GM23338 (cell line): ENCODE measurements around the gene ANXA6. TPM values are rescaled to one million over a fixed set of nuclear protein-coding genes. Genes with fewer than 3 reads are reported as not detected.

Experiments used
- ATAC-seq: fragments of 200-7000 bp; cut with Tn5 transposase; 3 replicates; pipeline ENCODE4 v1.9.1; 2020
- DNase-seq: peaks from one replicate; pipeline ENCODE4 v3.0.0-alpha.2; 2015; ENCODE audit warnings: low spot score
- H2AFZ ChIP-seq: fragments of 200-600 bp; sonication (generic); 2 replicates; pipeline ENCODE4 v1.8.0; 2016; ENCODE audit warnings: antibody characterized with exemption, mild to moderate bottlenecking, moderate library complexity
- H3F3A ChIP-seq: fragments of 200-600 bp; sonication (generic); replicated peaks from 2 replicates; pipeline ENCODE4 v1.8.0; 2017; ENCODE audit warnings: antibody characterized with exemption, mixed run types, low read depth
- H3K27ac ChIP-seq: fragments of 200-600 bp; sonication (generic); 2 replicates; pipeline ENCODE4 v1.6.1; 2016; ENCODE audit warnings: low read depth
- H3K27me3 ChIP-seq: fragments of 200-600 bp; sonication (generic); 2 replicates; pipeline ENCODE4 v1.8.0; 2016; ENCODE audit warnings: mild to moderate bottlenecking, mixed run types, moderate library complexity; ENCODE audit not compliant: insufficient read depth
- H3K36me3 ChIP-seq: fragments of 200-600 bp; sonication (generic); 2 replicates; pipeline ENCODE4 v1.8.0; 2016; ENCODE audit warnings: mild to moderate bottlenecking; ENCODE audit not compliant: insufficient read depth
- H3K4me1 ChIP-seq: fragments of 200-600 bp; sonication (generic); 2 replicates; pipeline ENCODE4 v1.8.0; 2016; ENCODE audit warnings: mild to moderate bottlenecking, moderate library complexity; ENCODE audit not compliant: insufficient read depth
- H3K4me2 ChIP-seq: fragments of 200-600 bp; sonication (generic); 2 replicates; pipeline ENCODE4 v1.7.1; 2017; ENCODE audit warnings: mixed run types
- H3K4me3 ChIP-seq: fragments of 200-600 bp; sonication (generic); 2 replicates; pipeline ENCODE4 v1.6.1; 2016; ENCODE audit warnings: mixed run types
- H3K79me2 ChIP-seq: fragments of 200-600 bp; sonication (generic); replicated peaks from 2 replicates; pipeline ENCODE4 v1.8.0; 2017; ENCODE audit warnings: mild to moderate bottlenecking; ENCODE audit not compliant: insufficient read depth
- H3K9me2 ChIP-seq: fragments of 200-600 bp; sonication (generic); 2 replicates; pipeline ENCODE4 v1.8.0; 2017; ENCODE audit not compliant: insufficient read depth
- H4K20me1 ChIP-seq: fragments of 200-600 bp; sonication (generic); replicated peaks from 2 replicates; pipeline ENCODE4 v1.8.0; 2017; ENCODE audit warnings: mild to moderate bottlenecking; ENCODE audit not compliant: insufficient read depth
- H3K27ac Mint-ChIP-seq: 2 replicates; pipeline ENCODE4 v1.8.0; 2020; ENCODE audit warnings: inconsistent platforms, mild to moderate bottlenecking, moderate library complexity, mixed read lengths
- H3K27me3 Mint-ChIP-seq: 3 replicates; pipeline ENCODE4 v1.8.0; 2022; ENCODE audit warnings: low read depth, mild to moderate bottlenecking, moderate library complexity, mixed read lengths, inconsistent platforms; ENCODE audit not compliant: insufficient read depth, poor library complexity
- H3K36me3 Mint-ChIP-seq: 3 replicates; pipeline ENCODE4 v1.8.0; 2021; ENCODE audit warnings: low read depth, mild to moderate bottlenecking, inconsistent platforms, moderate library complexity, mixed read lengths
- H3K4me1 Mint-ChIP-seq: 3 replicates; pipeline ENCODE4 v1.8.0; 2020; ENCODE audit warnings: mild to moderate bottlenecking, inconsistent platforms, mixed read lengths
- H3K4me3 Mint-ChIP-seq: 3 replicates; pipeline ENCODE4 v1.8.0; 2021; ENCODE audit warnings: moderate library complexity, mild to moderate bottlenecking, inconsistent platforms, mixed read lengths
- H3K9me3 Mint-ChIP-seq: 3 replicates; pipeline ENCODE4 v1.8.0; 2020; ENCODE audit warnings: moderate library complexity, mild to moderate bottlenecking, inconsistent platforms, mixed read lengths
- CREB1 ChIP-seq: fragments of 250-450 bp; sonication (Bioruptor Pico); IDR thresholded peaks from 2 replicates; pipeline ENCODE4 v1.5.0; 2020; ENCODE audit warnings: low read depth, mild to moderate bottlenecking, moderate library complexity
- EZH2 ChIP-seq: fragments of 200-600 bp; sonication (generic); IDR thresholded peaks from one replicate; pipeline ENCODE4 v1.8.0; 2017; ENCODE audit warnings: antibody characterized with exemption, mild to moderate bottlenecking, low read depth; ENCODE audit not compliant: unreplicated experiment
- EZH2phosphoT487 ChIP-seq: fragments of 200-600 bp; sonication (generic); IDR thresholded peaks from one replicate; pipeline ENCODE4 v1.8.1; 2018; ENCODE audit warnings: antibody characterized with exemption; ENCODE audit not compliant: unreplicated experiment
- JUNB ChIP-seq: IDR thresholded peaks from one replicate; pipeline ENCODE4 v1.6.1; 2016; ENCODE audit warnings: antibody characterized with exemption; ENCODE audit not compliant: unreplicated experiment
- NANOG ChIP-seq: IDR thresholded peaks from 2 replicates; pipeline ENCODE4 v1.6.1; 2016; ENCODE audit warnings: antibody characterized with exemption, borderline replicate concordance
- POLR2AphosphoS5 ChIP-seq: IDR thresholded peaks from 2 replicates; pipeline ENCODE4 v1.6.1; 2016; ENCODE audit warnings: antibody characterized with exemption, low read depth
- polyA plus RNA-seq: library from polyadenylated mRNA; unstranded; fragments of >200 nt; fragmentation: Nextera tagmentation; extraction: Ambion mirVana; gene quantifications from 2 replicates; pipeline ENCODE4 v1.2.1, GENCODE V29; 2016
- total RNA-seq: library from RNA; depleted of rRNA; stranded (reverse); fragments of >200 nt; shearing (Covaris generic); gene quantifications from 2 replicates; pipeline ENCODE4 v1.2.3, GENCODE V29; 2014
- TF ChIP-seq, protein P1 (sequence below), 2 experiments: fragments of 200-600 bp in 1 of 2; sonication (generic) in 1 of 2; conservative IDR thresholded peaks; 2 replicates each; pipeline versions ENCODE4 v1.5.1 to v1.6.1; 2016 to 2017; ENCODE audit warnings: antibody characterized with exemption in 2 of 2, low read depth in 2 of 2, mild to moderate bottlenecking in 2 of 2, moderate library complexity in 1 of 2
- TF ChIP-seq, protein P2 (sequence below): fragments of 250-450 bp; sonication (Bioruptor Pico); IDR thresholded peaks from 2 replicates; pipeline ENCODE4 v1.5.0; 2020; ENCODE audit warnings: mild to moderate bottlenecking, moderate library complexity
- TF ChIP-seq, protein P3 (sequence below): IDR thresholded peaks from one replicate; pipeline ENCODE4 v1.6.1; 2018; ENCODE audit warnings: antibody characterized with exemption; ENCODE audit not compliant: unreplicated experiment

Gene ANXA6
- total and polyA plus RNA-seq, 2 experiments from 2014 or later = 26.5 to 110 TPM

DNA sequence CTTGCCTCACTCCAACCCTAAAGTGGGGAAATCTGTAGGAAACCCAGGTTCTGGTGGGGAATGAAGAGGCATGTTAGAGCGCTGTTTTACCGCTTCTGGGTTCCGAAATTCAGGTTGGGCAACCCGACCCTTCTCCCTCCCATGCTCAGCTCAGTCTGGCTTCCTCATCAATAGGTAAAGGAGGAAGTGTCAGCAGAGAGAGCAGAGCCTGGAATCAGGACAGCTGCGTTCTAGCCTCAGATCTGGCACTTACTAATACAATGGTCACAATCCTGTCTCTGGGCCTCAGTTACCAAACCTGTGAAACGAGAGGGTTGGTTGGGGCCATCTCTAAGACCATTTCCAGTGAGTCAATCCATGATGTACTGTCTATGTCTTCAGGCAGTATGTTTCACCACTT lies 60.5 kb downstream of the ANXA6 start:
- DNase-seq = no peak
- Histone ChIP-seq H3K9me2 (no peaks in the 10 kb centered on the region), H3K79me2 (no peaks in the 10 kb centered on the region), H3K27ac (no peak overlapping the region), H3F3A (no peaks in the 10 kb centered on the region), H3K27me3 (no peaks in the 10 kb centered on the region), H3K4me1 (0 out of 2 replicates have a peak, but pooled peaks cover 6% of the 10 kb centered on the region), H3K4me2 (no peak overlapping the region), H3K36me3 (no peaks in the 10 kb centered on the region), H2AFZ (no peak overlapping the region), H4K20me1 (no peaks in the 10 kb centered on the region), H3K4me3 (no peak overlapping the region)
- no peaks in the 10 kb centered on the region; the same call in 2 of the 3 replicates for H3K36me3 Mint-ChIP-seq
- H3K9me3 Mint-ChIP-seq = no peaks in the 10 kb centered on the region; the same call in 2 of the 3 replicates
- no peak for ATAC-seq
- H3K27ac Mint-ChIP-seq = no peak overlapping the region
- peaks cover 3% of the 10 kb centered on the region for H3K27me3 Mint-ChIP-seq
- H3K4me3 Mint-ChIP-seq = no peak overlapping the region
- TF ChIP-seq EZH2 = no peak
- TF ChIP-seq, protein P1, sequence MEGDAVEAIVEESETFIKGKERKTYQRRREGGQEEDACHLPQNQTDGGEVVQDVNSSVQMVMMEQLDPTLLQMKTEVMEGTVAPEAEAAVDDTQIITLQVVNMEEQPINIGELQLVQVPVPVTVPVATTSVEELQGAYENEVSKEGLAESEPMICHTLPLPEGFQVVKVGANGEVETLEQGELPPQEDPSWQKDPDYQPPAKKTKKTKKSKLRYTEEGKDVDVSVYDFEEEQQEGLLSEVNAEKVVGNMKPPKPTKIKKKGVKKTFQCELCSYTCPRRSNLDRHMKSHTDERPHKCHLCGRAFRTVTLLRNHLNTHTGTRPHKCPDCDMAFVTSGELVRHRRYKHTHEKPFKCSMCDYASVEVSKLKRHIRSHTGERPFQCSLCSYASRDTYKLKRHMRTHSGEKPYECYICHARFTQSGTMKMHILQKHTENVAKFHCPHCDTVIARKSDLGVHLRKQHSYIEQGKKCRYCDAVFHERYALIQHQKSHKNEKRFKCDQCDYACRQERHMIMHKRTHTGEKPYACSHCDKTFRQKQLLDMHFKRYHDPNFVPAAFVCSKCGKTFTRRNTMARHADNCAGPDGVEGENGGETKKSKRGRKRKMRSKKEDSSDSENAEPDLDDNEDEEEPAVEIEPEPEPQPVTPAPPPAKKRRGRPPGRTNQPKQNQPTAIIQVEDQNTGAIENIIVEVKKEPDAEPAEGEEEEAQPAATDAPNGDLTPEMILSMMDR (conservative IDR thresholded peaks at IDR 0.05; ENCODE audit: low read depth in 2 of 2) = no peak
- TF ChIP-seq, protein P2, sequence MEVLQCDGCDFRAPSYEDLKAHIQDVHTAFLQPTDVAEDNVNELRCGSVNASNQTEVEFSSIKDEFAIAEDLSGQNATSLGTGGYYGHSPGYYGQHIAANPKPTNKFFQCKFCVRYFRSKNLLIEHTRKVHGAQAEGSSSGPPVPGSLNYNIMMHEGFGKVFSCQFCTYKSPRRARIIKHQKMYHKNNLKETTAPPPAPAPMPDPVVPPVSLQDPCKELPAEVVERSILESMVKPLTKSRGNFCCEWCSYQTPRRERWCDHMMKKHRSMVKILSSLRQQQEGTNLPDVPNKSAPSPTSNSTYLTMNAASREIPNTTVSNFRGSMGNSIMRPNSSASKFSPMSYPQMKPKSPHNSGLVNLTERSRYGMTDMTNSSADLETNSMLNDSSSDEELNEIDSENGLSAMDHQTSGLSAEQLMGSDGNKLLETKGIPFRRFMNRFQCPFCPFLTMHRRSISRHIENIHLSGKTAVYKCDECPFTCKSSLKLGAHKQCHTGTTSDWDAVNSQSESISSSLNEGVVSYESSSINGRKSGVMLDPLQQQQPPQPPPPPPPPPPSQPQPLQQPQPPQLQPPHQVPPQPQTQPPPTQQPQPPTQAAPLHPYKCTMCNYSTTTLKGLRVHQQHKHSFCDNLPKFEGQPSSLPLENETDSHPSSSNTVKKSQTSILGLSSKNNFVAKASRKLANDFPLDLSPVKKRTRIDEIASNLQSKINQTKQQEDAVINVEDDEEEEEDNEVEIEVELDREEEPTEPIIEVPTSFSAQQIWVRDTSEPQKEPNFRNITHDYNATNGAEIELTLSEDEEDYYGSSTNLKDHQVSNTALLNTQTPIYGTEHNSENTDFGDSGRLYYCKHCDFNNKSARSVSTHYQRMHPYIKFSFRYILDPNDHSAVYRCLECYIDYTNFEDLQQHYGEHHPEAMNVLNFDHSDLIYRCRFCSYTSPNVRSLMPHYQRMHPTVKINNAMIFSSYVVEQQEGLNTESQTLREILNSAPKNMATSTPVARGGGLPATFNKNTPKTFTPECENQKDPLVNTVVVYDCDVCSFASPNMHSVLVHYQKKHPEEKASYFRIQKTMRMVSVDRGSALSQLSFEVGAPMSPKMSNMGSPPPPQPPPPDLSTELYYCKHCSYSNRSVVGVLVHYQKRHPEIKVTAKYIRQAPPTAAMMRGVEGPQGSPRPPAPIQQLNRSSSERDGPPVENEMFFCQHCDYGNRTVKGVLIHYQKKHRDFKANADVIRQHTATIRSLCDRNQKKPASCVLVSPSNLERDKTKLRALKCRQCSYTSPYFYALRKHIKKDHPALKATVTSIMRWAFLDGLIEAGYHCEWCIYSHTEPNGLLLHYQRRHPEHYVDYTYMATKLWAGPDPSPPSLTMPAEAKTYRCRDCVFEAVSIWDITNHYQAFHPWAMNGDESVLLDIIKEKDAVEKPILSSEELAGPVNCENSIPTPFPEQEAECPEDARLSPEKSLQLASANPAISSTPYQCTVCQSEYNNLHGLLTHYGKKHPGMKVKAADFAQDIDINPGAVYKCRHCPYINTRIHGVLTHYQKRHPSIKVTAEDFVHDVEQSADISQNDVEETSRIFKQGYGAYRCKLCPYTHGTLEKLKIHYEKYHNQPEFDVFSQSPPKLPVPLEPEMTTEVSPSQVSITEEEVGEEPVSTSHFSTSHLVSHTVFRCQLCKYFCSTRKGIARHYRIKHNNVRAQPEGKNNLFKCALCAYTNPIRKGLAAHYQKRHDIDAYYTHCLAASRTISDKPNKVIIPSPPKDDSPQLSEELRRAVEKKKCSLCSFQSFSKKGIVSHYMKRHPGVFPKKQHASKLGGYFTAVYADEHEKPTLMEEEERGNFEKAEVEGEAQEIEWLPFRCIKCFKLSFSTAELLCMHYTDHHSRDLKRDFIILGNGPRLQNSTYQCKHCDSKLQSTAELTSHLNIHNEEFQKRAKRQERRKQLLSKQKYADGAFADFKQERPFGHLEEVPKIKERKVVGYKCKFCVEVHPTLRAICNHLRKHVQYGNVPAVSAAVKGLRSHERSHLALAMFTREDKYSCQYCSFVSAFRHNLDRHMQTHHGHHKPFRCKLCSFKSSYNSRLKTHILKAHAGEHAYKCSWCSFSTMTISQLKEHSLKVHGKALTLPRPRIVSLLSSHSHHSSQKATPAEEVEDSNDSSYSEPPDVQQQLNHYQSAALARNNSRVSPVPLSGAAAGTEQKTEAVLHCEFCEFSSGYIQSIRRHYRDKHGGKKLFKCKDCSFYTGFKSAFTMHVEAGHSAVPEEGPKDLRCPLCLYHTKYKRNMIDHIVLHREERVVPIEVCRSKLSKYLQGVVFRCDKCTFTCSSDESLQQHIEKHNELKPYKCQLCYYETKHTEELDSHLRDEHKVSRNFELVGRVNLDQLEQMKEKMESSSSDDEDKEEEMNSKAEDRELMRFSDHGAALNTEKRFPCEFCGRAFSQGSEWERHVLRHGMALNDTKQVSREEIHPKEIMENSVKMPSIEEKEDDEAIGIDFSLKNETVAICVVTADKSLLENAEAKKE (CRISPR knock-in tag) = no peak
- no peak for TF ChIP-seq EZH2phosphoT487
- no peak for TF ChIP-seq NANOG
- TF ChIP-seq, protein P3, sequence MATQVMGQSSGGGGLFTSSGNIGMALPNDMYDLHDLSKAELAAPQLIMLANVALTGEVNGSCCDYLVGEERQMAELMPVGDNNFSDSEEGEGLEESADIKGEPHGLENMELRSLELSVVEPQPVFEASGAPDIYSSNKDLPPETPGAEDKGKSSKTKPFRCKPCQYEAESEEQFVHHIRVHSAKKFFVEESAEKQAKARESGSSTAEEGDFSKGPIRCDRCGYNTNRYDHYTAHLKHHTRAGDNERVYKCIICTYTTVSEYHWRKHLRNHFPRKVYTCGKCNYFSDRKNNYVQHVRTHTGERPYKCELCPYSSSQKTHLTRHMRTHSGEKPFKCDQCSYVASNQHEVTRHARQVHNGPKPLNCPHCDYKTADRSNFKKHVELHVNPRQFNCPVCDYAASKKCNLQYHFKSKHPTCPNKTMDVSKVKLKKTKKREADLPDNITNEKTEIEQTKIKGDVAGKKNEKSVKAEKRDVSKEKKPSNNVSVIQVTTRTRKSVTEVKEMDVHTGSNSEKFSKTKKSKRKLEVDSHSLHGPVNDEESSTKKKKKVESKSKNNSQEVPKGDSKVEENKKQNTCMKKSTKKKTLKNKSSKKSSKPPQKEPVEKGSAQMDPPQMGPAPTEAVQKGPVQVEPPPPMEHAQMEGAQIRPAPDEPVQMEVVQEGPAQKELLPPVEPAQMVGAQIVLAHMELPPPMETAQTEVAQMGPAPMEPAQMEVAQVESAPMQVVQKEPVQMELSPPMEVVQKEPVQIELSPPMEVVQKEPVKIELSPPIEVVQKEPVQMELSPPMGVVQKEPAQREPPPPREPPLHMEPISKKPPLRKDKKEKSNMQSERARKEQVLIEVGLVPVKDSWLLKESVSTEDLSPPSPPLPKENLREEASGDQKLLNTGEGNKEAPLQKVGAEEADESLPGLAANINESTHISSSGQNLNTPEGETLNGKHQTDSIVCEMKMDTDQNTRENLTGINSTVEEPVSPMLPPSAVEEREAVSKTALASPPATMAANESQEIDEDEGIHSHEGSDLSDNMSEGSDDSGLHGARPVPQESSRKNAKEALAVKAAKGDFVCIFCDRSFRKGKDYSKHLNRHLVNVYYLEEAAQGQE = no peak
- TF ChIP-seq JUNB = no peak
- no peak for TF ChIP-seq CREB1 (CRISPR knock-in tag)
- no peak for TF ChIP-seq POLR2AphosphoS5
- peaks cover 32% of the 10 kb centered on the region for H3K4me1 Mint-ChIP-seq
